Type B pancreatic cell (in vitro differentiated cells): ENCODE data around the gene METTL17. TPM values are rescaled to one million over a fixed set of nuclear protein-coding genes. Genes with fewer than 3 reads are reported as not detected.
"Not testable (repeated sequence)": the region's sequence is repeated elsewhere in the genome, so short reads cannot be mapped to it uniquely, and the experiment has no call there.

Experiments
- DNase-seq: peaks from one replicate; pipeline ENCODE4 v3.0.0; 2021; ENCODE audit warnings: mixed read lengths; ENCODE audit not compliant: unreplicated experiment; ENCODE audit errors: extremely low spot score
- H3K27ac Mint-ChIP-seq: 2 replicates; pipeline ENCODE4 v1.8.0; 2021; ENCODE audit warnings: mild to moderate bottlenecking, mixed read lengths
- H3K27me3 Mint-ChIP-seq: 2 replicates; pipeline ENCODE4 v1.8.0; 2021; ENCODE audit warnings: mixed read lengths
- H3K36me3 Mint-ChIP-seq: 2 replicates; pipeline ENCODE4 v1.8.0; 2021; ENCODE audit warnings: mixed read lengths
- H3K4me1 Mint-ChIP-seq: one replicate; pipeline ENCODE4 v1.8.0; 2021; ENCODE audit warnings: mixed read lengths; ENCODE audit not compliant: unreplicated experiment
- H3K4me3 Mint-ChIP-seq: 2 replicates; pipeline ENCODE4 v1.8.0; 2021; ENCODE audit warnings: mild to moderate bottlenecking, mixed read lengths
- H3K9me3 Mint-ChIP-seq: 2 replicates; pipeline ENCODE4 v1.8.0; 2021; ENCODE audit warnings: mixed read lengths
- CTCF ChIP-seq: fragments of 200-600 bp; sonication (generic); conservative IDR thresholded peaks from 2 replicates; pipeline ENCODE4 v1.5.0; 2021; ENCODE audit warnings: antibody characterized with exemption, mild to moderate bottlenecking
- long read RNA-seq: library from polyadenylated mRNA; unstranded; transcript quantifications from one replicate; pipeline ENCODE4 v2.0.0, GENCODE V29; 2020
- total RNA-seq: library from RNA; stranded (reverse); gene quantifications from 2 replicates; pipeline ENCODE4 v1.2.1, GENCODE V29; 2021; ENCODE audit warnings: low replicate concordance

METTL17 gene
- 59.7 and 88.1 TPM in 2 replicates for total RNA-seq
- long read RNA-seq, transcript METTL17-202 (13 exons, 1,586 nt), result minor isoform, 27 of 169 reads
- long read RNA-seq, transcript METTL17-201 (14 exons, 1,749 nt), result major isoform, 51 of 169 reads
- long read RNA-seq, transcript METTL17-224 (14 exons, 1,529 nt), result minor isoform, 13 of 169 reads
- long read RNA-seq, transcript METTL17-216 (13 exons, 1,605 nt), result minor isoform, 22 of 169 reads
- long read RNA-seq, partial matches to known transcripts, result 18 of 169 reads
- long read RNA-seq, other reads (novel, unspliced or antisense), result 34 of 169 reads

GRCh38 chr14:20989787-20990600 lies at the start of gene METTL17:
TSS of gene METTL17 (plus strand) at chr14:20989980. CDS start at chr14:20990003, 23 bp downstream.
- H3K4me3 Mint-ChIP-seq, result peak within 1 kb of the TSS; percentile 91
- H3K27me3 Mint-ChIP-seq, result peaks cover 9% of the 10 kb centered on the region
- peak; percentile 65 for TF ChIP-seq CTCF
- H3K36me3 Mint-ChIP-seq, result peaks cover 23% of the 10 kb centered on the region
- peak within 1 kb of the TSS; percentile 95 for H3K27ac Mint-ChIP-seq
- peaks cover 12% of the 10 kb centered on the region for H3K4me1 Mint-ChIP-seq
- peak; percentile 89 for DNase-seq
- no peaks in the 10 kb centered on the region for H3K9me3 Mint-ChIP-seq

GRCh38 chr14:20945146-20945545 lies 44.6 kb upstream of the METTL17 start:
- not testable (repeated sequence) for H3K27me3 Mint-ChIP-seq, H3K4me1 Mint-ChIP-seq

GRCh38 chr14:20946707-20947106 lies 43.1 kb upstream of the METTL17 start:
- H3K4me1 Mint-ChIP-seq, H3K9me3 Mint-ChIP-seq, H3K27ac Mint-ChIP-seq, DNase-seq, H3K36me3 Mint-ChIP-seq, H3K4me3 Mint-ChIP-seq, H3K27me3 Mint-ChIP-seq: not testable (repeated sequence)

More at GRCh38 chr14:20945146-20945545, 44.6 kb upstream of the METTL17 start:
- H3K36me3 Mint-ChIP-seq, DNase-seq, H3K27ac Mint-ChIP-seq, H3K4me3 Mint-ChIP-seq, H3K9me3 Mint-ChIP-seq: not testable (repeated sequence)

GRCh38 chr14:20954736-20955537 lies 34.8 kb upstream of the METTL17 start, which contains the start of gene RNASE2:
TSS of gene RNASE2 (plus strand) at chr14:20955487. CDS start at chr14:20955772, 285 bp downstream.
- H3K9me3 Mint-ChIP-seq, H3K27ac Mint-ChIP-seq, DNase-seq, H3K36me3 Mint-ChIP-seq, H3K27me3 Mint-ChIP-seq, H3K4me3 Mint-ChIP-seq, H3K4me1 Mint-ChIP-seq: not testable (repeated sequence)

- not testable (repeated sequence) for H3K27ac Mint-ChIP-seq, H3K9me3 Mint-ChIP-seq, H3K4me3 Mint-ChIP-seq, H3K27me3 Mint-ChIP-seq, H3K36me3 Mint-ChIP-seq, H3K4me1 Mint-ChIP-seq, DNase-seq
Observed at GRCh38 chr14:20955538-20955873, 34.3 kb upstream of the METTL17 start.

- no peak for TF ChIP-seq CTCF
Observed at GRCh38 chr14:20956376-20956976, 33.3 kb upstream of the METTL17 start.

GRCh38 chr14:20958946-20959345 lies 30.8 kb upstream of the METTL17 start:
- not testable (repeated sequence) for H3K9me3 Mint-ChIP-seq, H3K27ac Mint-ChIP-seq, H3K27me3 Mint-ChIP-seq, DNase-seq, H3K4me1 Mint-ChIP-seq, H3K4me3 Mint-ChIP-seq, H3K36me3 Mint-ChIP-seq

More at GRCh38 chr14:20956376-20956976, 33.3 kb upstream of the METTL17 start:
- Mint-ChIP-seq H3K4me3 (no peak overlapping the region), H3K36me3 (no peaks in the 10 kb centered on the region), H3K27ac (no peak overlapping the region), H3K4me1 (peaks cover 9% of the 10 kb centered on the region), H3K27me3 (peaks cover 9% of the 10 kb centered on the region), H3K9me3 (no peaks in the 10 kb centered on the region)
- no peak for DNase-seq
